ENCODE data around the gene RAC3. TPM values are rescaled to one million over a fixed set of nuclear protein-coding genes. Genes with fewer than 3 reads are reported as not detected.

Gene RAC3
- polyA plus RNA-seq, 1 donor from 2014 or later, result not detected

- no peaks in the 10 kb centered on the region for H3K9me3 Mint-ChIP-seq
- no peaks in the 10 kb centered on the region for H3K27me3 Mint-ChIP-seq
- H3K4me1 Mint-ChIP-seq, result peaks cover 0 to 3% (median 0%) of the 10 kb centered on the region in 3 donors
- no peak overlapping the region for H3K27ac Mint-ChIP-seq
- no peak overlapping the region for H3K4me3 Mint-ChIP-seq
- no peaks in the 10 kb centered on the region for H3K36me3 Mint-ChIP-seq
Measured at GRCh38 chr17:81995463-81996231, 35.8 kb upstream of the RAC3 start.

GRCh38 chr17:81996232-81996756, 35.2 kb upstream of the RAC3 start:
- H3K27me3 Mint-ChIP-seq, result no peaks in the 10 kb centered on the region
- no peaks in the 10 kb centered on the region for H3K9me3 Mint-ChIP-seq
- no peak overlapping the region for H3K27ac Mint-ChIP-seq
- H3K4me3 Mint-ChIP-seq, result no peak overlapping the region
- H3K36me3 Mint-ChIP-seq, result no peaks in the 10 kb centered on the region
- peaks cover 0 to under 1% (median 0%) of the 10 kb centered on the region in 3 donors for H3K4me1 Mint-ChIP-seq

GRCh38 chr17:81996757-81997441, 34.6 kb upstream of the RAC3 start:
- H3K36me3 Mint-ChIP-seq, result no peaks in the 10 kb centered on the region
- no peak overlapping the region for H3K4me3 Mint-ChIP-seq
- no peaks in the 10 kb centered on the region for H3K9me3 Mint-ChIP-seq
- H3K27ac Mint-ChIP-seq, result no peak overlapping the region
- H3K4me1 Mint-ChIP-seq, result no peaks in the 10 kb centered on the region
- no peaks in the 10 kb centered on the region for H3K27me3 Mint-ChIP-seq

- no peaks in the 10 kb centered on the region for H3K36me3 Mint-ChIP-seq
- H3K4me1 Mint-ChIP-seq, result no peaks in the 10 kb centered on the region
- no peaks in the 10 kb centered on the region for H3K27me3 Mint-ChIP-seq
- no peak overlapping the region for H3K27ac Mint-ChIP-seq
- no peak overlapping the region for H3K4me3 Mint-ChIP-seq
- no peaks in the 10 kb centered on the region for H3K9me3 Mint-ChIP-seq
Measured at GRCh38 chr17:81998212-81998611, 33.3 kb upstream of the RAC3 start.

- H3K36me3 Mint-ChIP-seq, result no peaks in the 10 kb centered on the region
- no peak overlapping the region for H3K27ac Mint-ChIP-seq
- H3K4me1 Mint-ChIP-seq, result no peaks in the 10 kb centered on the region
- H3K9me3 Mint-ChIP-seq, result no peaks in the 10 kb centered on the region
- H3K27me3 Mint-ChIP-seq, result no peaks in the 10 kb centered on the region
- H3K4me3 Mint-ChIP-seq, result no peak overlapping the region
Measured at GRCh38 chr17:81998691-81999438, 32.6 kb upstream of the RAC3 start.

GRCh38 chr17:81999587-81999975, 31.9 kb upstream of the RAC3 start:
- no peaks in the 10 kb centered on the region for H3K27me3 Mint-ChIP-seq
- H3K9me3 Mint-ChIP-seq, result no peaks in the 10 kb centered on the region
- H3K4me3 Mint-ChIP-seq, result no peak overlapping the region
- H3K4me1 Mint-ChIP-seq, result no peaks in the 10 kb centered on the region
- H3K27ac Mint-ChIP-seq, result no peak overlapping the region
- H3K36me3 Mint-ChIP-seq, result no peaks in the 10 kb centered on the region

GRCh38 chr17:81999976-82000802, 31.3 kb upstream of the RAC3 start:
- Mint-ChIP-seq H3K4me1 (no peaks in the 10 kb centered on the region), H3K36me3 (no peaks in the 10 kb centered on the region), H3K4me3 (no peak overlapping the region), H3K9me3 (no peaks in the 10 kb centered on the region), H3K27ac (no peak overlapping the region), H3K27me3 (no peaks in the 10 kb centered on the region)

- H3K27ac Mint-ChIP-seq, result no peak overlapping the region
- H3K36me3 Mint-ChIP-seq, result no peaks in the 10 kb centered on the region
- H3K4me3 Mint-ChIP-seq, result no peak overlapping the region
Measured at GRCh38 chr17:82000803-82001570, 30.5 kb upstream of the RAC3 start.

GRCh38 chr17:82001571-82002056, 29.9 kb upstream of the RAC3 start:
- Mint-ChIP-seq H3K4me1 (no peaks in the 10 kb centered on the region), H3K9me3 (no peaks in the 10 kb centered on the region), H3K27ac (no peak overlapping the region), H3K4me3 (no peak overlapping the region), H3K36me3 (no peaks in the 10 kb centered on the region), H3K27me3 (no peaks in the 10 kb centered on the region)

More at GRCh38 chr17:82000803-82001570, 30.5 kb upstream of the RAC3 start:
- H3K4me1 Mint-ChIP-seq, result no peaks in the 10 kb centered on the region
- no peaks in the 10 kb centered on the region for H3K9me3 Mint-ChIP-seq
- H3K27me3 Mint-ChIP-seq, result no peaks in the 10 kb centered on the region

GRCh38 chr17:82003411-82004381, 27.8 kb upstream of the RAC3 start:
- Mint-ChIP-seq H3K27ac (no peak overlapping the region), H3K36me3 (no peaks in the 10 kb centered on the region), H3K4me3 (no peak overlapping the region), H3K27me3 (no peaks in the 10 kb centered on the region), H3K9me3 (no peaks in the 10 kb centered on the region), H3K4me1 (no peaks in the 10 kb centered on the region)

- H3K27ac Mint-ChIP-seq, result no peak overlapping the region
- no peaks in the 10 kb centered on the region for H3K36me3 Mint-ChIP-seq
- H3K4me3 Mint-ChIP-seq, result no peak overlapping the region
- H3K9me3 Mint-ChIP-seq, result no peaks in the 10 kb centered on the region
- H3K4me1 Mint-ChIP-seq, result no peaks in the 10 kb centered on the region
- H3K27me3 Mint-ChIP-seq, result no peaks in the 10 kb centered on the region
Measured at GRCh38 chr17:82004517-82005455, 26.7 kb upstream of the RAC3 start.

- no peaks in the 10 kb centered on the region for H3K9me3 Mint-ChIP-seq
- H3K4me1 Mint-ChIP-seq, result no peaks in the 10 kb centered on the region
- H3K27ac Mint-ChIP-seq, result no peak overlapping the region
- no peaks in the 10 kb centered on the region for H3K36me3 Mint-ChIP-seq
- H3K27me3 Mint-ChIP-seq, result no peaks in the 10 kb centered on the region
- H3K4me3 Mint-ChIP-seq, result no peak overlapping the region
Measured at GRCh38 chr17:82005701-82006348, 25.7 kb upstream of the RAC3 start.
